Neuronal stem cell (in vitro differentiated cells): ENCODE measurements around the gene GPR39.

Experiments
- DNase-seq: peaks from one replicate; pipeline ENCODE4 v3.0.0-alpha.2; 2013; ENCODE audit warnings: low spot score
- H2AFZ ChIP-seq: one replicate; pipeline ENCODE4 v1.6.1; 2013; ENCODE audit warnings: mild to moderate bottlenecking, low read length, inconsistent platforms
- H2AK5ac ChIP-seq: 2 replicates; pipeline ENCODE4 v1.6.1; 2013; ENCODE audit warnings: low read depth, mild to moderate bottlenecking, inconsistent platforms, low read length, moderate library complexity, mixed read lengths
- H2BK120ac ChIP-seq: 2 replicates; pipeline ENCODE4 v1.6.1; 2013; ENCODE audit warnings: low read depth, mild to moderate bottlenecking, inconsistent platforms, low read length, moderate library complexity, mixed read lengths
- H2BK12ac ChIP-seq: one replicate; pipeline ENCODE4 v1.6.1; 2013; ENCODE audit warnings: low read length, inconsistent platforms
- H2BK15ac ChIP-seq: 2 replicates; pipeline ENCODE4 v1.6.1; 2013; ENCODE audit warnings: mild to moderate bottlenecking, low read length, inconsistent platforms, mixed read lengths
- H2BK5ac ChIP-seq: one replicate; pipeline ENCODE4 v1.6.1; 2013; ENCODE audit warnings: inconsistent platforms, mild to moderate bottlenecking, low read length, moderate library complexity
- H3K14ac ChIP-seq: one replicate; pipeline ENCODE4 v1.6.1; 2013; ENCODE audit warnings: low read length, inconsistent platforms
- H3K18ac ChIP-seq: 2 replicates; pipeline ENCODE4 v1.6.1; 2013; ENCODE audit warnings: low read length, inconsistent platforms
- H3K23ac ChIP-seq: 2 replicates; pipeline ENCODE4 v1.6.1; 2013; ENCODE audit warnings: low read depth, mild to moderate bottlenecking, mixed read lengths, low read length, inconsistent platforms; ENCODE audit not compliant: poor library complexity
- H3K27ac ChIP-seq: replicated peaks from 3 replicates; pipeline ENCODE4 v1.5.1; 2013; ENCODE audit warnings: low read length, inconsistent platforms
- H3K27me3 ChIP-seq, 3 experiments: 2 replicates each; pipeline ENCODE4 v1.6.1; 2013; ENCODE audit warnings: low read length in 3 of 3, mild to moderate bottlenecking in 2 of 3, inconsistent platforms in 1 of 3, low read depth in 1 of 3, mixed read lengths in 1 of 3, moderate library complexity in 1 of 3; ENCODE audit not compliant: control insufficient read depth in 3 of 3, insufficient read depth in 3 of 3
- H3K36me3 ChIP-seq, 2 donors: replicated peaks in 1 of 2; 2 replicates each; pipeline ENCODE4 v1.6.1; 2013; ENCODE audit warnings: low read length in 2 of 2; ENCODE audit not compliant: control insufficient read depth in 2 of 2, insufficient read depth in 2 of 2
- H3K4ac ChIP-seq: 2 replicates; pipeline ENCODE4 v1.6.1; 2013; ENCODE audit warnings: inconsistent platforms, mild to moderate bottlenecking, low read length, moderate library complexity
- H3K4me1 ChIP-seq, 2 donors: 1 replicate in 1 of 2; 2 replicates in 1 of 2; pipeline ENCODE4 v1.6.1; 2013; ENCODE audit warnings: low read length in 2 of 2, low read depth in 1 of 2; ENCODE audit not compliant: control insufficient read depth in 2 of 2, insufficient read depth in 1 of 2
- H3K4me2 ChIP-seq: one replicate; pipeline ENCODE4 v1.6.1; 2013; ENCODE audit warnings: mild to moderate bottlenecking, low read length, inconsistent platforms; ENCODE audit not compliant: insufficient read depth, poor library complexity, severe bottlenecking
- H3K4me3 ChIP-seq, 2 donors: 2 replicates each; pipeline ENCODE4 v1.5.1; 2013; ENCODE audit warnings: low read length in 2 of 2, mild to moderate bottlenecking in 2 of 2, inconsistent platforms in 1 of 2, moderate library complexity in 1 of 2
- H3K79me1 ChIP-seq: one replicate; pipeline ENCODE4 v1.6.1; 2013; ENCODE audit warnings: low read depth, mild to moderate bottlenecking, inconsistent platforms, low read length, moderate library complexity
- H3K9ac ChIP-seq: one replicate; pipeline ENCODE4 v1.6.1; 2013; ENCODE audit warnings: mild to moderate bottlenecking, low read depth, low read length, inconsistent platforms; ENCODE audit not compliant: poor library complexity
- H3K9me3 ChIP-seq, 2 donors: replicated peaks in 1 of 2; 2 replicates each; pipeline versions ENCODE3 to v1.6.1; 2013; ENCODE audit warnings: low read length in 2 of 2, mild to moderate bottlenecking in 2 of 2, inconsistent platforms in 1 of 2, low read depth in 1 of 2, mixed read lengths in 1 of 2, moderate library complexity in 1 of 2; ENCODE audit not compliant: control insufficient read depth in 2 of 2, insufficient read depth in 1 of 2
- H4K8ac ChIP-seq: one replicate; pipeline ENCODE4 v1.6.1; 2013; ENCODE audit warnings: low read depth, mild to moderate bottlenecking, inconsistent platforms, low read length, moderate library complexity
- H4K91ac ChIP-seq: one replicate; pipeline ENCODE4 v1.6.1; 2013; ENCODE audit warnings: low read length, low read depth, mild to moderate bottlenecking, inconsistent platforms; ENCODE audit not compliant: poor library complexity
- WGBS, 2 donors: extraction: QIAGEN DNeasy Blood & Tissue Kit; methylation state at CpG; one replicate each; pipeline ENCODE4 v1.1.7; 2013; ENCODE audit warnings: missing lambda C conversion rate in 2 of 2, mixed read lengths in 1 of 2; ENCODE audit not compliant: insufficient read length in 2 of 2, insufficient replicate concordance in 1 of 2; ENCODE audit errors: extremely low coverage in 2 of 2; 5-methylcytosine and 5-hydroxymethylcytosine counted together

GPR39 gene

GRCh38 chr2:132404056-132404455, 12.5 kb upstream of the GPR39 start:
- no CpG with 5 or more reads among the region's 8 CpGs for WGBS, 2 donors
- Histone ChIP-seq H4K8ac (no peak overlapping the region), H3K9ac (no peak overlapping the region), H2BK12ac (no peak overlapping the region), H3K14ac (no peak overlapping the region), H3K9me3 (no peaks in the 10 kb centered on the region), H2BK5ac (no peak overlapping the region), H3K27me3 (peaks cover 0 to 4% (median 0%) of the 10 kb centered on the region in 3 experiments), H3K27ac (no peak overlapping the region), H3K18ac (no peak overlapping the region), H2AK5ac (no peak overlapping the region), H2AFZ (no peak overlapping the region), H2BK120ac (no peak overlapping the region), H2BK15ac (no peak overlapping the region), H4K91ac (no peak overlapping the region), H3K4ac (no peak overlapping the region), H3K4me2 (no peak overlapping the region), H3K79me1 (no peaks in the 10 kb centered on the region), H3K36me3 (no peaks in the 10 kb centered on the region), H3K4me3 (no peak overlapping the region), H3K4me1 (peaks cover 0 to 12% of the 10 kb centered on the region in 2 donors), H3K23ac (no peak overlapping the region)
- DNase-seq = no peak

GRCh38 chr2:132407784-132408183, 8.8 kb upstream of the GPR39 start:
- Histone ChIP-seq H3K18ac (no peak overlapping the region), H3K4me3 (no peak overlapping the region), H2BK15ac (no peak overlapping the region), H2BK5ac (no peak overlapping the region), H4K8ac (no peak overlapping the region), H2AK5ac (no peak overlapping the region), H3K23ac (no peak overlapping the region), H3K27ac (no peak overlapping the region), H4K91ac (no peak overlapping the region), H3K14ac (no peak overlapping the region), H3K9me3 (no peaks in the 10 kb centered on the region), H3K9ac (no peak overlapping the region), H2BK12ac (no peak overlapping the region), H3K4me2 (no peak overlapping the region), H3K36me3 (no peaks in the 10 kb centered on the region), H3K4me1 (peaks cover 0 to 12% of the 10 kb centered on the region in 2 donors), H2BK120ac (no peak overlapping the region), H3K27me3 (peaks cover 0 to 4% (median 0%) of the 10 kb centered on the region in 3 experiments), H3K4ac (no peak overlapping the region), H2AFZ (no peak overlapping the region), H3K79me1 (no peaks in the 10 kb centered on the region)
- DNase-seq = no peak
- WGBS, 2 donors = no CpG with 5 or more reads among the region's 2 CpGs

DNA sequence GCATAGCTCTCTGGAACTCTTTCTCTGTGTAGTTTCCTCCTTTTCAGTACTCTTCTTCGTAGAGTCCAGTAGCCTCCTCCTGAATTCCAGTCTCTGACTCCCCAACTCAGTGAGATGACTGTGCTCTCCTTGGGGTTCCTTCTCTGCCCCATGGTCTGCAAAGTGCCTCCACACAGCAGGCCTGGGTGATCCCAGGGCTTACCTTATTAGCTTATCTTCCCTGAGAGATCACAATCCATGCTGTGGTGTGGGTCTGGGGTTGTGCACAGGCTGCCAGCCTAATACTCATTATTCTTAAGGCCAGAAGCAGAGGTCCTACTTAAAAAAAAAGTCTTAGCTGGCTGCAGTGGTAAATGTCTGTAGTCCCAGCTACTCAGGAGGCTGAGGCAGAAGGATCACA, 4.6 kb upstream of the GPR39 start:
- no CpG with 5 or more reads among the region's 1 CpG for WGBS, 2 donors
- Histone ChIP-seq H2AFZ (no peak overlapping the region), H3K36me3 (no peaks in the 10 kb centered on the region), H3K14ac (no peak overlapping the region), H2BK12ac (no peak overlapping the region), H2BK5ac (no peak overlapping the region), H3K27ac (no peak overlapping the region), H3K4me2 (no peak overlapping the region), H3K9ac (no peak overlapping the region), H3K23ac (no peak overlapping the region), H3K9me3 (peaks cover 0 to under 1% of the 10 kb centered on the region in 2 donors), H4K91ac (no peak overlapping the region), H2AK5ac (no peak overlapping the region), H3K27me3 (peaks cover 0 to 39% (median 5%) of the 10 kb centered on the region in 3 experiments), H4K8ac (no peak overlapping the region), H3K4me1 (peaks cover 0 to 9% of the 10 kb centered on the region in 2 donors), H2BK15ac (no peak overlapping the region), H3K18ac (peak overlapping the region; percentile 40), H3K4me3 (no peak overlapping the region), H3K79me1 (no peaks in the 10 kb centered on the region), H3K4ac (no peak overlapping the region), H2BK120ac (no peak overlapping the region)
- DNase-seq = no peak

- Histone ChIP-seq H2AK5ac (no peak overlapping the region), H3K36me3 (no peaks in the 10 kb centered on the region), H3K27ac (peak overlapping the region; percentile 27), H3K18ac (no peak overlapping the region), H3K14ac (no peak overlapping the region), H3K9me3 (peaks cover 2 to 4% of the 10 kb centered on the region in 2 donors), H3K9ac (no peak overlapping the region), H3K4me3 (no peak overlapping the region), H3K4me1 (peaks cover 0 to 11% of the 10 kb centered on the region in 2 donors), H2BK15ac (no peak overlapping the region), H3K79me1 (no peaks in the 10 kb centered on the region), H2AFZ (no peak overlapping the region), H4K8ac (no peak overlapping the region), H3K4ac (no peak overlapping the region), H2BK120ac (no peak overlapping the region), H2BK5ac (no peak overlapping the region), H3K4me2 (no peak overlapping the region), H2BK12ac (no peak overlapping the region), H4K91ac (no peak overlapping the region), H3K23ac (no peak overlapping the region), H3K27me3 (peaks cover 0 to 56% (median 5%) of the 10 kb centered on the region in 3 experiments)
- WGBS, 2 donors = no CpG with 5 or more reads among the region's 6 CpGs
- DNase-seq = no peak
Measured at GRCh38 chr2:132414081-132414480, 2.5 kb upstream of the GPR39 start.
